Natural killer cell (primary cell): ENCODE results near the gene ZNF487. TPM values are rescaled to one million over a fixed set of nuclear protein-coding genes. Genes with fewer than 3 reads are reported as not detected.

ENCODE experiments used
- ATAC-seq, 3 donors: fragments of 150-1000 bp in 2 of 3; fragments of 200-7000 bp in 1 of 3; cut with Tn5 transposase; 1 replicate in 1 of 3; 2 replicates in 2 of 3; pipeline ENCODE4 v1.10.0; 2021; ENCODE audit warnings: mild to moderate bottlenecking in 2 of 3, moderate library complexity in 2 of 3
- DNase-seq, 2 donors: peaks; one replicate each; pipeline versions ENCODE4 v3.0.0 to v3.0.0-alpha.2; 2013 to 2021; ENCODE audit warnings: mixed read lengths in 1 of 2
- H3K27ac ChIP-seq: one replicate; pipeline ENCODE4 v1.5.1; 2013; ENCODE audit warnings: mild to moderate bottlenecking, low read length
- H3K27me3 ChIP-seq: one replicate; pipeline ENCODE4 v1.6.1; 2013; ENCODE audit warnings: low read length; ENCODE audit not compliant: control insufficient read depth, insufficient read depth
- H3K36me3 ChIP-seq: one replicate; pipeline ENCODE4 v1.6.1; 2013; ENCODE audit warnings: low read length; ENCODE audit not compliant: control insufficient read depth, insufficient read depth
- H3K4me1 ChIP-seq: one replicate; pipeline ENCODE4 v1.6.1; 2013; ENCODE audit warnings: low read length; ENCODE audit not compliant: control insufficient read depth, insufficient read depth
- H3K4me3 ChIP-seq: one replicate; pipeline ENCODE4 v1.5.1; 2013; ENCODE audit warnings: low read length
- H3K9me3 ChIP-seq: one replicate; pipeline ENCODE4 v1.6.1; 2013; ENCODE audit warnings: low read length; ENCODE audit not compliant: control insufficient read depth, insufficient read depth
- H3K27ac Mint-ChIP-seq, 2 donors: one replicate each; pipeline ENCODE4 v1.8.0; 2022; ENCODE audit warnings: mild to moderate bottlenecking in 2 of 2, mixed read lengths in 2 of 2, moderate library complexity in 1 of 2
- H3K27me3 Mint-ChIP-seq, 2 donors: one replicate each; pipeline ENCODE4 v1.8.0; 2022; ENCODE audit warnings: low read depth in 2 of 2, mixed read lengths in 2 of 2
- H3K36me3 Mint-ChIP-seq: one replicate; pipeline ENCODE4 v1.8.0; 2022; ENCODE audit warnings: mixed read lengths
- H3K4me1 Mint-ChIP-seq, 2 donors: one replicate each; pipeline ENCODE4 v1.8.0; 2022; ENCODE audit warnings: mixed read lengths in 2 of 2
- H3K4me3 Mint-ChIP-seq: one replicate; pipeline ENCODE4 v1.8.0; 2022; ENCODE audit warnings: mild to moderate bottlenecking, moderate library complexity, mixed read lengths
- H3K9me3 Mint-ChIP-seq, 2 donors: one replicate each; pipeline ENCODE4 v1.8.0; 2022; ENCODE audit warnings: mixed read lengths in 2 of 2
- WGBS: methylation state at CpG from one replicate; pipeline ENCODE4 v1.1.7; 2013; ENCODE audit warnings: missing lambda C conversion rate; ENCODE audit not compliant: insufficient coverage; 5-methylcytosine and 5-hydroxymethylcytosine counted together
- intact Hi-C: fragments of 100-400 bp; cut with micrococcal nuclease; formaldehyde crosslinking; loops from one replicate; pipeline ENCODE4 v1.14.2; 2022
- total RNA-seq, 4 donors: library from RNA; stranded (reverse); fragments of 120-200 nt in 1 of 4; gene quantifications; one replicate each; pipeline versions ENCODE4 v1.2.3 to v1.2.4, GENCODE V29; 2013 to 2022
- TF ChIP-seq, protein P1 (sequence below): fragments of 200-600 bp; IDR thresholded peaks from one replicate; pipeline ENCODE4 v1.8.0; 2022; ENCODE audit warnings: antibody characterized with exemption

ZNF487 gene
- total RNA-seq, 3 donors from 2014 or later (not counting 1 experiment from before 2014, with no cell fraction given) = 19.1 to 30.8 (median 22.8) TPM

- no peak overlapping the region for H3K27ac Mint-ChIP-seq
- no peak for ATAC-seq
- no peak overlapping the region for H3K4me3 ChIP-seq
- H3K36me3 ChIP-seq = no peaks in the 10 kb centered on the region
- H3K27me3 ChIP-seq = no peaks in the 10 kb centered on the region
- TF ChIP-seq, protein P1, sequence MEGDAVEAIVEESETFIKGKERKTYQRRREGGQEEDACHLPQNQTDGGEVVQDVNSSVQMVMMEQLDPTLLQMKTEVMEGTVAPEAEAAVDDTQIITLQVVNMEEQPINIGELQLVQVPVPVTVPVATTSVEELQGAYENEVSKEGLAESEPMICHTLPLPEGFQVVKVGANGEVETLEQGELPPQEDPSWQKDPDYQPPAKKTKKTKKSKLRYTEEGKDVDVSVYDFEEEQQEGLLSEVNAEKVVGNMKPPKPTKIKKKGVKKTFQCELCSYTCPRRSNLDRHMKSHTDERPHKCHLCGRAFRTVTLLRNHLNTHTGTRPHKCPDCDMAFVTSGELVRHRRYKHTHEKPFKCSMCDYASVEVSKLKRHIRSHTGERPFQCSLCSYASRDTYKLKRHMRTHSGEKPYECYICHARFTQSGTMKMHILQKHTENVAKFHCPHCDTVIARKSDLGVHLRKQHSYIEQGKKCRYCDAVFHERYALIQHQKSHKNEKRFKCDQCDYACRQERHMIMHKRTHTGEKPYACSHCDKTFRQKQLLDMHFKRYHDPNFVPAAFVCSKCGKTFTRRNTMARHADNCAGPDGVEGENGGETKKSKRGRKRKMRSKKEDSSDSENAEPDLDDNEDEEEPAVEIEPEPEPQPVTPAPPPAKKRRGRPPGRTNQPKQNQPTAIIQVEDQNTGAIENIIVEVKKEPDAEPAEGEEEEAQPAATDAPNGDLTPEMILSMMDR = no peak
- H3K9me3 Mint-ChIP-seq = no peaks in the 10 kb centered on the region
- no peaks in the 10 kb centered on the region for H3K36me3 Mint-ChIP-seq
- WGBS = 92% methylated on average over 14 of the region's 14 CpGs
- no peaks in the 10 kb centered on the region for H3K4me1 ChIP-seq
- intact Hi-C loops = no loop called here
- no peak overlapping the region for H3K4me3 Mint-ChIP-seq
- no peaks in the 10 kb centered on the region for H3K27me3 Mint-ChIP-seq
- no peak for DNase-seq
- no peaks in the 10 kb centered on the region for H3K9me3 ChIP-seq
- H3K4me1 Mint-ChIP-seq = peaks cover 0 to 10% of the 10 kb centered on the region in 2 donors
- no peak overlapping the region for H3K27ac ChIP-seq
Measured at GRCh38 chr10:43471146-43471545, 34.2 kb downstream of the ZNF487 start.

- peaks cover 0 to 10% of the 10 kb centered on the region in 2 donors for H3K4me1 Mint-ChIP-seq
- 94% methylated on average over 3 of the region's 3 CpGs for WGBS
- Histone ChIP-seq H3K27me3 (no peaks in the 10 kb centered on the region), H3K4me3 (no peak overlapping the region), H3K36me3 (peaks cover 3% of the 10 kb centered on the region), H3K27ac (no peak overlapping the region), H3K9me3 (no peaks in the 10 kb centered on the region), H3K4me1 (no peaks in the 10 kb centered on the region)
- intact Hi-C loops = no loop called here
- no peak overlapping the region for H3K4me3 Mint-ChIP-seq
- H3K36me3 Mint-ChIP-seq = no peaks in the 10 kb centered on the region
- ATAC-seq = no peak
- no peaks in the 10 kb centered on the region for H3K27me3 Mint-ChIP-seq
- no peak overlapping the region for H3K27ac Mint-ChIP-seq
- DNase-seq = no peak
- TF ChIP-seq, protein P1 = no peak
- no peaks in the 10 kb centered on the region for H3K9me3 Mint-ChIP-seq
Measured at GRCh38 chr10:43471935-43472720, 35.2 kb downstream of the ZNF487 start.

DNA sequence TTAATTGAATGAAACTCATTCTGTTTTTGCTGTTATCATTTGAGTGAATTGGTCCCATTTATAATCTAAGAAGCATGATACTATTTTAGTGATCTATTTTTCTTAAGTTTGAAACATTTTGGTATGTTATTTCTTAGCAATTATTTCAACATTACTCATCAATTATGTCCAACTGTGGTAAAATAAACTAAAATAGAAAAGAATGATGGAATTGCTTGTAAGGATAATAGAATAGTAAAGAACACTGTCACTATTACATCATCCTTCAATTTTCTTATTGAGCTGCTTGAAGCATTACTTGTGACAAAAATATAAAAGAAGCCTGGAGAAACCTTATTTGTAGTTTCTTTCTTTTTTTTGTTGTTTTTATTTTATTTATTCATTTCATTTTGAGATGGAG, 42.4 kb downstream of the ZNF487 start:
- no peaks in the 10 kb centered on the region for H3K27me3 ChIP-seq
- peaks cover 26% of the 10 kb centered on the region for H3K9me3 ChIP-seq
- Mint-ChIP-seq H3K36me3 (peaks cover 18% of the 10 kb centered on the region), H3K4me1 (peaks cover 0 to 5% of the 10 kb centered on the region in 2 donors), H3K27ac (no peak overlapping the region), H3K4me3 (no peak overlapping the region), H3K27me3 (no peaks in the 10 kb centered on the region), H3K9me3 (peaks cover 2 to 13% of the 10 kb centered on the region in 2 donors)
- H3K36me3 ChIP-seq = peaks cover 9% of the 10 kb centered on the region
- no peak overlapping the region for H3K27ac ChIP-seq
- TF ChIP-seq, protein P1 = no peak
- H3K4me3 ChIP-seq = no peak overlapping the region
- no peak for DNase-seq
- intact Hi-C loops = no loop called here
- no peaks in the 10 kb centered on the region for H3K4me1 ChIP-seq
- ATAC-seq = no peak
